ENCODE data around the gene SNRPF.

The SNRPF gene

GRCh38 chr12:95881331-95881955, 22.7 kb downstream of the SNRPF start:
- Histone ChIP-seq H3K4me3 (replicated peaks; ENCODE audit: low read depth, low read length) (no peak overlapping the region), H3K36me3 (ENCODE audit: control insufficient read depth, insufficient read depth, low read length) (no peaks in the 10 kb centered on the region), H3K27me3 (replicated peaks; ENCODE audit: control insufficient read depth, insufficient read depth, low read length) (no peaks in the 10 kb centered on the region)
- no peak for TF ChIP-seq CTCF (IDR thresholded peaks at IDR 0.05; ENCODE audit: insufficient read depth, low read length, poor library complexity, severe bottlenecking)
- no peak for DNase-seq (ENCODE audit: extremely low read depth, insufficient read length)

- H3K4me3 ChIP-seq (replicated peaks; ENCODE audit: low read depth, low read length) = no peak overlapping the region
- H3K36me3 ChIP-seq (ENCODE audit: control insufficient read depth, insufficient read depth, low read length) = no peaks in the 10 kb centered on the region
- H3K27me3 ChIP-seq (replicated peaks; ENCODE audit: control insufficient read depth, insufficient read depth, low read length) = no peaks in the 10 kb centered on the region
- no peak for DNase-seq (ENCODE audit: extremely low read depth, insufficient read length)
- no peak for TF ChIP-seq CTCF (IDR thresholded peaks at IDR 0.05; ENCODE audit: insufficient read depth, low read length, poor library complexity, severe bottlenecking)
These were observed 23.3 kb downstream of the SNRPF start for GRCh38 chr12:95882080-95882479.

- no peak for DNase-seq (ENCODE audit: extremely low read depth, insufficient read length)
These were observed 24.1 kb downstream of the SNRPF start for GRCh38 chr12:95882873-95883272.

GRCh38 chr12:95884998-95885397, 26.2 kb downstream of the SNRPF start:
- no peak for DNase-seq (ENCODE audit: extremely low read depth, insufficient read length)
- no peaks in the 10 kb centered on the region for H3K36me3 ChIP-seq (ENCODE audit: control insufficient read depth, insufficient read depth, low read length)
- H3K4me3 ChIP-seq (replicated peaks; ENCODE audit: low read depth, low read length) = no peak overlapping the region
- H3K27me3 ChIP-seq (replicated peaks; ENCODE audit: control insufficient read depth, insufficient read depth, low read length) = no peaks in the 10 kb centered on the region
- no peak for TF ChIP-seq CTCF (IDR thresholded peaks at IDR 0.05; ENCODE audit: insufficient read depth, low read length, poor library complexity, severe bottlenecking)

More at GRCh38 chr12:95882873-95883272, 24.1 kb downstream of the SNRPF start:
- Histone ChIP-seq H3K36me3 (ENCODE audit: control insufficient read depth, insufficient read depth, low read length) (no peaks in the 10 kb centered on the region), H3K27me3 (replicated peaks; ENCODE audit: control insufficient read depth, insufficient read depth, low read length) (no peaks in the 10 kb centered on the region), H3K4me3 (replicated peaks; ENCODE audit: low read depth, low read length) (no peak overlapping the region)
- no peak for TF ChIP-seq CTCF (IDR thresholded peaks at IDR 0.05; ENCODE audit: insufficient read depth, low read length, poor library complexity, severe bottlenecking)

GRCh38 chr12:95887311-95887710, 28.6 kb downstream of the SNRPF start:
- no peaks in the 10 kb centered on the region; the same call in 1 of the 2 replicates for H3K27me3 ChIP-seq (replicated peaks; ENCODE audit: control insufficient read depth, insufficient read depth, low read length)

More at GRCh38 chr12:95887311-95887710, 28.6 kb downstream of the SNRPF start:
- no peak overlapping the region for H3K4me3 ChIP-seq (replicated peaks; ENCODE audit: low read depth, low read length)
- no peak for TF ChIP-seq CTCF (IDR thresholded peaks at IDR 0.05; ENCODE audit: insufficient read depth, low read length, poor library complexity, severe bottlenecking)
- no peaks in the 10 kb centered on the region for H3K36me3 ChIP-seq (ENCODE audit: control insufficient read depth, insufficient read depth, low read length)
- DNase-seq (ENCODE audit: extremely low read depth, insufficient read length) = no peak

Data from GM06990 (cell line).